Natural killer cell treated with Interleukin-12 subunit alpha and Interleukin-12 subunit beta and Interleukin-15 and Interleukin-18, amount 100 ng/mL, for 72 hours (primary cell): ENCODE data around the gene RAP2A. TPM values are rescaled to one million over a fixed set of nuclear protein-coding genes. Genes with fewer than 3 reads are reported as not detected.

ENCODE experiments used
- ATAC-seq, 2 donors: fragments of 150-1000 bp; cut with Tn5 transposase in 1 of 2; sonication (Bioruptor Pico), chemical (Tn5 transposase) in 1 of 2; 2 replicates each; pipeline ENCODE4 v1.10.0; 2021
- DNase-seq: peaks from one replicate; pipeline ENCODE4 v3.0.0; 2022; ENCODE audit warnings: low spot score
- H3K27ac Mint-ChIP-seq, 2 donors: 1 replicate in 1 of 2; 2 replicates in 1 of 2; pipeline ENCODE4 v1.8.0; 2022; ENCODE audit warnings: mixed read lengths in 2 of 2, mild to moderate bottlenecking in 1 of 2, moderate library complexity in 1 of 2
- H3K27me3 Mint-ChIP-seq, 2 donors: 1 replicate in 1 of 2; 2 replicates in 1 of 2; pipeline ENCODE4 v1.8.0; 2022; ENCODE audit warnings: mixed read lengths in 2 of 2
- H3K36me3 Mint-ChIP-seq: one replicate; pipeline ENCODE4 v1.8.0; 2022; ENCODE audit warnings: mixed read lengths
- H3K4me1 Mint-ChIP-seq, 2 donors: 1 replicate in 1 of 2; 2 replicates in 1 of 2; pipeline ENCODE4 v1.8.0; 2022; ENCODE audit warnings: low read depth in 2 of 2, mixed read lengths in 2 of 2, mild to moderate bottlenecking in 1 of 2
- H3K4me3 Mint-ChIP-seq: one replicate; pipeline ENCODE4 v1.8.0; 2022; ENCODE audit warnings: mixed read lengths
- H3K9me3 Mint-ChIP-seq: 2 replicates; pipeline ENCODE4 v1.8.0; 2022; ENCODE audit warnings: mixed read lengths
- total RNA-seq, 2 donors: library from RNA; stranded (reverse); gene quantifications; one replicate each; pipeline ENCODE4 v1.2.3, GENCODE V29; 2022

RAP2A gene
- total RNA-seq, 2 donors from 2014 or later, result 22.1 to 34.6 TPM

- DNase-seq (no peak), ATAC-seq (no peak)
- no peaks in the 10 kb centered on the region for H3K36me3 Mint-ChIP-seq
- H3K27me3 Mint-ChIP-seq, result peaks cover 8 to 28% of the 10 kb centered on the region in 2 donors
- H3K4me1 Mint-ChIP-seq, result no peaks in the 10 kb centered on the region
- H3K27ac Mint-ChIP-seq, result no peak overlapping the region
- no peaks in the 10 kb centered on the region for H3K9me3 Mint-ChIP-seq
- H3K4me3 Mint-ChIP-seq, result no peak overlapping the region
Observed at GRCh38 chr13:97498419-97498818, 64.5 kb downstream of the RAP2A start.

DNA sequence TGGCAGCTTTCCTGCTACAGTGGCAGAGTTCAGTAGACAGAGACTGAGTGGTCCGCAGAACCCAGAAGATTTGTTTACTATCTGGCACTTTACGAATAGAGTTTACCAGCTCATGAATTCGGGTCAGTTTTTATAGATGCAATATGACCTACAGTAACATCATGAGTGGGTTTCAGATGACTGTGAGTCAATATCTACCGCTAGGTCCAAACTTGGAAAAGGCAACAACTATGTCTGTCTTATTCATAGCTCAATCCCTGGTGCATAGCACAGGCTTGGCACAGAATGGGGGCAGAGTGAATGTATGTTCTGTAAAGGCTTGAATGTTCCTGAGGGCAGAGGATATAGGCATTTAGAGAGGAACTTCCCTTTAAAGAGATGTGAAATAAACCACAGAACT, 65.2 kb downstream of the RAP2A start:
- ATAC-seq (no peak), DNase-seq (no peak)
- no peaks in the 10 kb centered on the region for H3K4me1 Mint-ChIP-seq
- no peaks in the 10 kb centered on the region for H3K36me3 Mint-ChIP-seq
- H3K27me3 Mint-ChIP-seq, result peaks cover 14 to 24% of the 10 kb centered on the region in 2 donors
- no peaks in the 10 kb centered on the region for H3K9me3 Mint-ChIP-seq
- no peak overlapping the region for H3K27ac Mint-ChIP-seq
- no peak overlapping the region for H3K4me3 Mint-ChIP-seq

GRCh38 chr13:97502181-97502580, 68.2 kb downstream of the RAP2A start:
- H3K36me3 Mint-ChIP-seq, result no peaks in the 10 kb centered on the region
- peaks cover 15 to 29% of the 10 kb centered on the region in 2 donors for H3K27me3 Mint-ChIP-seq
- no peak overlapping the region for H3K4me3 Mint-ChIP-seq
- no peak overlapping the region for H3K27ac Mint-ChIP-seq
- no peak for DNase-seq
- no peak for ATAC-seq
- no peaks in the 10 kb centered on the region for H3K9me3 Mint-ChIP-seq
- H3K4me1 Mint-ChIP-seq, result no peaks in the 10 kb centered on the region

DNA sequence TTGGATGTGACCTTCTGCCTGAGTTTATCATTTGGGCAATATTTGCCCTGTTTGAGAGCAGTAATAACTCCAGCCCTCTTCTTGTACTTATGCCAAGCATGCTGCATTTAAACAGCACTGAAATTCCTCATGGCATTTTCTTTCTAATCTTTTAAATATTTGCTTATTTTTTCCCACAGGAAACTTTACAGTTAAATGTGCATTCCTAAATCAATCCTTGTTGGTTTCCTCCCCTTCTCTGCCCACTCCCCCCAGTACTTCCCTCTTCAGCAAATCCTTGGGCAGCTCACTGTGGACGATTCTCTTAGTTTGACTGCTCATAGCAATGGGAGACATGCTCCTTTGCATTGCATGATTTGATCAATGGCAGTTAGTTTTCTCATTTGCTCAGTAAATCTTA, 68.7 kb downstream of the RAP2A start:
- Mint-ChIP-seq H3K36me3 (no peaks in the 10 kb centered on the region), H3K9me3 (no peaks in the 10 kb centered on the region), H3K27me3 (peaks cover 15 to 29% of the 10 kb centered on the region in 2 donors), H3K27ac (no peak overlapping the region), H3K4me1 (no peaks in the 10 kb centered on the region), H3K4me3 (no peak overlapping the region)
- no peak for ATAC-seq
- DNase-seq, result no peak

DNA sequence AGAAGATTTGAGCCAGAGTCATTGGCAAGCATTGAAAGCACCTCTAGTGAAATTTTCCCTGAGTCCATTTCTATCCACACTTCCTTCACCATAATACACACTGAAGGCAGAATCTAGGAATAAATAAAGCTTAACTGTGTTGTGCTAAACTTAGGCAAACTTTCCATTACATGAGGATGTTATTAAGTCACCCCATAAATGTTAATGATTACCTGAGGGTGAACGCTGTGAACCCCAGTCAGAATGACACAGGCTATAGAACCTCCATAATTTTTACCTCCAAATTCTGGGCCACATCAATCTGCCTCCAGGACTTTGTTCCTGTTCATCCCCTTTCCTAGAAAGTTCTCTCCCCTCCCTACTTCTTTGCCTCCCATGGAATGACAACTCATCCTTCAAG, 71.0 kb downstream of the RAP2A start:
- H3K4me3 Mint-ChIP-seq, result no peak overlapping the region
- peaks cover 15 to 21% of the 10 kb centered on the region in 2 donors for H3K27me3 Mint-ChIP-seq
- ATAC-seq (no peak), DNase-seq (no peak)
- no peaks in the 10 kb centered on the region for H3K36me3 Mint-ChIP-seq
- H3K9me3 Mint-ChIP-seq, result no peaks in the 10 kb centered on the region
- H3K27ac Mint-ChIP-seq, result no peak overlapping the region
- H3K4me1 Mint-ChIP-seq, result no peaks in the 10 kb centered on the region

DNA sequence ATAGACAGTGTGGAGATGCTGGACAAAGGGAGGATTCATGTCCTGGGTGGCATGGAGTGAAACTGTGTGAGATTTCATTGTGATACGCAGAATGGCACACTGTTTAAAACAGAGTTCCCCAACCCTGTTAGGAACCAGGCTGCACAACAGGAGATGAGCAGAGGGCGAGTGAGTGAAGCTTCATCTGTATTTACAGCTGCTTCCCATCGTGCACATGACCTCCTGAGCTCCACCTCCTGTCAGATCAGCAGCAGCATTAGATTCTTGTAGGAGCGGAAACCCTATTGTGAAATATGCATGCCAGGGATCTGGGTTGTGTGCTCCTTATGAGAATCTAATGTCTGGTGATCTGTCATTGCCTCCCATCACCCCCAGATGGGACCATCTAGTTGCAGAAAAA, 72.5 kb downstream of the RAP2A start:
- no peak for ATAC-seq
- no peak overlapping the region for H3K4me3 Mint-ChIP-seq
- no peaks in the 10 kb centered on the region for H3K9me3 Mint-ChIP-seq
- H3K36me3 Mint-ChIP-seq, result no peaks in the 10 kb centered on the region
- no peak for DNase-seq
- H3K27me3 Mint-ChIP-seq, result peaks cover 15 to 21% of the 10 kb centered on the region in 2 donors
- H3K27ac Mint-ChIP-seq, result no peak overlapping the region
- no peaks in the 10 kb centered on the region for H3K4me1 Mint-ChIP-seq

DNA sequence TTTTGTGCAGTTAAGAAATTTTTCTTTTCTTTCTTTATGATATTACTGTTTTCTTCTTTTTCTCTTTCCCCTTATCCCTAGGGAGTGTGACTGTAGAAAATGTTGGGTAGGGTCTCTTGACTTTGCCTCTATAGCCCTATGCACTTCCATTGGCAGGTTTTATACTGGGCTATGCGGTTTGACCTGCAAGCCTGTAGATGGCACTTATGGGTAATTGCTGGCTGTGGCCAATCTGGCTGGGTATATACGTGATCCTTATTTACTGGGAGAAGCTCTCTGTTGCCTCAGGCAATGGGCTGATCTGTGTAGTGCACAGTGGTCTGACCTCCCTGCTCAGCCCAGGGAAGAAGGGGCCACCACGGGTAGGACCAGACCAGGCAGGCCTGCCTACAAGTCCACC, 78.8 kb downstream of the RAP2A start:
- no peak overlapping the region for H3K4me3 Mint-ChIP-seq
- ATAC-seq, result no peak
- DNase-seq, result no peak
- H3K9me3 Mint-ChIP-seq, result peaks cover 9% of the 10 kb centered on the region
- no peak overlapping the region for H3K27ac Mint-ChIP-seq
- no peaks in the 10 kb centered on the region for H3K4me1 Mint-ChIP-seq
- peaks cover 6 to 12% of the 10 kb centered on the region in 2 donors for H3K27me3 Mint-ChIP-seq
- peaks cover 12% of the 10 kb centered on the region for H3K36me3 Mint-ChIP-seq

- peaks cover 9% of the 10 kb centered on the region for H3K9me3 Mint-ChIP-seq
- H3K4me1 Mint-ChIP-seq, result no peaks in the 10 kb centered on the region
- no peak overlapping the region for H3K4me3 Mint-ChIP-seq
- ATAC-seq (no peak), DNase-seq (no peak)
- peaks cover 7 to 21% of the 10 kb centered on the region in 2 donors for H3K27me3 Mint-ChIP-seq
- no peak overlapping the region for H3K27ac Mint-ChIP-seq
- H3K36me3 Mint-ChIP-seq, result peaks cover 12% of the 10 kb centered on the region
Observed at GRCh38 chr13:97515643-97516042, 81.7 kb downstream of the RAP2A start.

DNA sequence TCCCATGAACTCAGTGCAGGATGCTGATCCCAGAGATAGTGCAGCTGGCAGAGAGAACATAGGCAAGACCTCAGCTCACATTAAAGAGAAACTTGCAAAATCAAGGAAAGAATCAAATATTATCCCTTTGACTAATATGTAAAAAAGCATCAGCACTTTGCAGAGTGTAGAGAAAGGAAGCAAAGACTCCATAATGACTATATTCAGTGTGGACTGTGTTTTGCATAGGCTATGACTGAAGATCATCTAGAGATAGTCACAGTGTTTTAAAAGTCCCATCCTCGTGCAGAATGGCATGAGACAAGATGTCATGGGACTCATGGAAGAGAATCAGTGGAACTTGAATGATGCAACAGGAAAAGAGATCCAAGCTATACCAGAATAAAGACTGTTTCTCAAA, 84.0 kb downstream of the RAP2A start:
- Mint-ChIP-seq H3K9me3 (no peaks in the 10 kb centered on the region), H3K27ac (no peak overlapping the region), H3K4me1 (no peaks in the 10 kb centered on the region), H3K27me3 (peaks cover 3 to 19% of the 10 kb centered on the region in 2 donors), H3K4me3 (no peak overlapping the region), H3K36me3 (no peaks in the 10 kb centered on the region)
- DNase-seq (no peak), ATAC-seq (no peak)

Other genes with a start within 250 kb of the RAP2A start
- gene MBNL2, start 211.8 kb upstream of the RAP2A start, total RNA-seq, result 10 to 100 TPM; 13.0 to 15.6 TPM